SU-DHL-6 (cell line): ENCODE measurements around the gene CLCF1.

Source experiments
- EZH2phosphoT487 ChIP-seq: fragments of 200-600 bp; sonication (generic), shearing (Covaris generic); conservative IDR thresholded peaks from 2 replicates; pipeline ENCODE4 v1.6.1; 2018; ENCODE audit warnings: mild to moderate bottlenecking, antibody characterized with exemption, low read length, moderate library complexity, mixed read lengths
- TF ChIP-seq, protein P1 (sequence below): fragments of 200-600 bp; sonication (generic); IDR thresholded peaks from one replicate; pipeline ENCODE4 v1.5.1; 2017; ENCODE audit warnings: antibody characterized with exemption, mild to moderate bottlenecking, low read length, moderate library complexity; ENCODE audit not compliant: insufficient read depth, poor library complexity, severe bottlenecking

DNA sequence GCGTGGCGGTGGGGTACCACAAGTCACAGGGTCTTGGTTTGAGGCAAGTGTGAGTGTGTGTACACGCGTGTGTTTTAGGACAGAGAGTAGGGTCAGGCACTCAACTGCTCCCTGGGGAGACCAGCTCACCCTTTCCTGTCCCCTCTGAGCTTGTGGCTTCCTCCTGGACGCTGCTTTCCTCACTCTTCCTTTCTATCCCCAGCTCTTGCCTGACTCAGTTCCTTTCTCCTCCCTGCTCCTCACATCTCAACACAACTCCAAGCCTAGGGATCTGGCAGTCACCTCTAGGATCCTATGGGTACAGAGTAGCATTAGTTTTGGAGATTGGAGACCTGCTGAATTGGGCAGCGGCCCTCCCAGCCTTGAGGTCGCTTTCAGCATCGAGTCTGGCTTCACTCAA lies 4.1 kb downstream of the CLCF1 start:
- TF ChIP-seq, protein P1, sequence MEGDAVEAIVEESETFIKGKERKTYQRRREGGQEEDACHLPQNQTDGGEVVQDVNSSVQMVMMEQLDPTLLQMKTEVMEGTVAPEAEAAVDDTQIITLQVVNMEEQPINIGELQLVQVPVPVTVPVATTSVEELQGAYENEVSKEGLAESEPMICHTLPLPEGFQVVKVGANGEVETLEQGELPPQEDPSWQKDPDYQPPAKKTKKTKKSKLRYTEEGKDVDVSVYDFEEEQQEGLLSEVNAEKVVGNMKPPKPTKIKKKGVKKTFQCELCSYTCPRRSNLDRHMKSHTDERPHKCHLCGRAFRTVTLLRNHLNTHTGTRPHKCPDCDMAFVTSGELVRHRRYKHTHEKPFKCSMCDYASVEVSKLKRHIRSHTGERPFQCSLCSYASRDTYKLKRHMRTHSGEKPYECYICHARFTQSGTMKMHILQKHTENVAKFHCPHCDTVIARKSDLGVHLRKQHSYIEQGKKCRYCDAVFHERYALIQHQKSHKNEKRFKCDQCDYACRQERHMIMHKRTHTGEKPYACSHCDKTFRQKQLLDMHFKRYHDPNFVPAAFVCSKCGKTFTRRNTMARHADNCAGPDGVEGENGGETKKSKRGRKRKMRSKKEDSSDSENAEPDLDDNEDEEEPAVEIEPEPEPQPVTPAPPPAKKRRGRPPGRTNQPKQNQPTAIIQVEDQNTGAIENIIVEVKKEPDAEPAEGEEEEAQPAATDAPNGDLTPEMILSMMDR, result no peak
- TF ChIP-seq EZH2phosphoT487, result no peak
